RWPE1 (cell line): Measurements from ENCODE around the gene SLC15A1.

ENCODE experiments used
- CTCF ChIA-PET: fragments of 350-600 bp; sonication (Branson Sonifier 250); formaldehyde crosslinking; extraction: SDS; loops from one replicate; lab custom pipeline; 2021; lab: Yijun Ruan, JAX
- POLR2A ChIA-PET: fragments of 400-600 bp; formaldehyde crosslinking; extraction: SDS; loops from one replicate; lab custom pipeline; 2020; ENCODE audit warnings: antibody characterized with exemption; ENCODE audit not compliant: low non-redundant PET; lab: Yijun Ruan, JAX
- DNase-seq: peaks from one replicate; pipeline ENCODE4 v3.0.0; 2012; ENCODE audit warnings: low spot score
- H3K27ac ChIP-seq: fragments of 450-650 bp; 2 replicates; pipeline ENCODE4 v1.5.1; 2017
- CTCF ChIP-seq: fragments of 450-650 bp; conservative IDR thresholded peaks from 2 replicates; pipeline ENCODE4 v1.5.1; 2017; ENCODE audit warnings: low read depth, mild to moderate bottlenecking

Gene SLC15A1

DNA sequence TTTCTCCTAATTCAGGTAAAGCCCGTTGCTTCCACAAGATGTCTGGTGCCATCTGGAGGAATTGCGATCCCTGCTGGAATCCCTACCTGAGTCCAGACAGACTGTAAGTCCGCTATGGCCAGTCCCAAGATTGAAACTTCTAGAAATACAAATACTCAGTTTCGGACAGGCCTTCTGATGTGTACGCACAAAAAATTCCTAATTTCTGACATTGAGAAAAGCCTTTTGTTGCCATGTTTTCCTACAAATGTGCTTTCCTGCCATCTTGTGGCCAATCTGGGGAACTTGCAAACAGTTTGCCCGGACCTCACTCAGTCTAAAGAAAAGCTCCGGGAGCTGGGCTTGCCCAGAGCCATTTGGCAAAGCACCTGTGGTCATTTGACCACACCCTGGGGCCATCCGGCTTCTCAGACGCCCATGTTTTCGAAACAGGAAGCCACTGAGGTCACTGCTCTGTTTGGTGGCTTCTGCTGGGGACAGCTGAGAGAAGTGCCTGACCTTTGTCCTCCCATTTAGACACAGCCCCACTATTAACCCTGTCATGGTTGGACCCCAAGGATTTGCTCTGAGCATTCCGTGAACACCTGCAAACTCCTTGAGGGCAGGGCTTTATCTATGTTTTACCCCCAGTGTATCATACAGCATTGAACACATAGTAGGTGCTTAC is 79.4 kb downstream of the SLC15A1 start:
- ChIA-PET POLR2A (no interaction called here), CTCF (interaction anchor here (0.5 to 1.2 kb wide), 13 partner anchors 12 to 720 kb away, joined by 3 to 9 read pairs (median 3); no protein-coding TSS in a partner anchor)
- H3K27ac ChIP-seq: no peak overlapping the region
- TF ChIP-seq CTCF: peak; percentile 87
- peak; percentile 79 for DNase-seq

- ChIA-PET CTCF (no interaction called here), POLR2A (no interaction called here)
Observed at GRCh38 chr13:98668155-98668554, 84.3 kb downstream of the SLC15A1 start.

DNA sequence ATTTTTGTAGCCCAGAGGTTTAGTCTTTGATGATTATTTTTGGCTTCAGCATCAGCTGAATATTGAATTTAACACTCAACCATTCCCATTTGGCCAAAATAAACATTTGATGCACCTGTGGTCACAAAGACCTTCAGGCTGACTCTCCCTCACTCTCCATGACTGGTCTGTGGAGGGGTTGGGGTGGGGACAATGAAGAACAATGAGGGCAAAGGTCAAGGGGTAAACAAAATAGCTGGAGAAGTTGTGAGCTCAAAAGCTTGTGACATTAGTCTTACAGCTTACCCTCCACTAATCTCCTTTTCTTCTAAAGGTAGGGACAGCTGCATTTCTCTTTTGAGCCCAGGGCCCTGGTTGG is 86.9 kb downstream of the SLC15A1 start:
- ChIA-PET CTCF (interaction anchor here (0.5 to 1.5 kb wide), 5 partner anchors 20 to 220 kb away, joined by 3 to 6 read pairs (median 5); no protein-coding TSS in a partner anchor), POLR2A (no interaction called here)

More at GRCh38 chr13:98668155-98668554, 84.3 kb downstream of the SLC15A1 start:
- no peak for TF ChIP-seq CTCF
- DNase-seq: no peak
- H3K27ac ChIP-seq: no peak overlapping the region

DNA sequence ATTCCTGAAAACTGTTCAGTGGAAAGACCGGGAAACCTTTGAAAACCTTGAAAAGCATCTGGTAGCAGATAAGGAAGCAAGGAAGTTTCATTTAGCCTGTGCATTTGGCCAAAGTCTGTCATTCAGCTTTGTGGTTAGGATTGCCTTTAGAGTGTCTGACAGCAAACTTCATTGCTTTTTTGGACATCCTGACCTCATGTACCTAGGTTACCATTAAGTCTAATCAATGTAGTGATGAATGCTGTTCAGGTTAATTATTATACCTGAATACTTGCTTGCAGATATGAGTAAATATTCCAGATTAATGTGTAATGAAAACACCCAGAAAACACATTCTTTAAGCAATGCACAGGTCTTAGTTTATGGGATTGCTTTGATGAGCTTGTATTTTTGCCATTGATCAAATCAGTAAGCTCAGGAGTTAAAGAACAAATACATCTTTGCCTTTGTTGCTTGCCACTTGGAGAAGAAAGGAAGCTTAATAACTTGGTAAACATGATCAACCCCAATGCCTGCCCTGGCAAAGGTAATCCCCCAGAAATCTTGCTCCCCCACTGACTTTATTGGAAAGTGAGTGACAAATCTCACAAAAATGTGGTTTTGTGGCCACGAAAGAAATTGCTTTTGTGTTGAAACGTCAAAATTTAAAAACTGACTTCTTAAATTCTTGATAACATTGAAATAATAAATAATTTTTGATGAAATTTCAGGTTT is 87.4 kb downstream of the SLC15A1 start:
- no peak for DNase-seq
- CTCF ChIA-PET: interaction anchor here (0.5 to 1.5 kb wide), 5 partner anchors 19 to 219 kb away, joined by 3 to 6 read pairs (median 5); no protein-coding TSS in a partner anchor
- no peak for TF ChIP-seq CTCF
- POLR2A ChIA-PET: no interaction called here
- no peak overlapping the region for H3K27ac ChIP-seq

More for the DNA sequence above, 86.9 kb downstream of the SLC15A1 start:
- no peak for DNase-seq
- no peak overlapping the region for H3K27ac ChIP-seq
- TF ChIP-seq CTCF: no peak

GRCh38 chr13:98664510-98664909 is 88.0 kb downstream of the SLC15A1 start:
- POLR2A ChIA-PET: no interaction called here
- no peak for TF ChIP-seq CTCF
- CTCF ChIA-PET: no interaction called here
- no peak for DNase-seq
- H3K27ac ChIP-seq: no peak overlapping the region

- DNase-seq: peak; percentile 69
- ChIA-PET POLR2A (no interaction called here), CTCF (no interaction called here)
- TF ChIP-seq CTCF: no peak
- H3K27ac ChIP-seq: no peak overlapping the region
Observed at GRCh38 chr13:98664047-98664446, 88.4 kb downstream of the SLC15A1 start.
